SK-N-SH (cell line): ENCODE measurements around the gene MACROD2. TPM values are rescaled to one million over a fixed set of nuclear protein-coding genes. Genes with fewer than 3 reads are reported as not detected.

Experiments used
- CTCF ChIA-PET: fragments of 300-600, 350-600 bp; formaldehyde crosslinking; extraction: SDS; loops from one replicate; lab custom pipeline; 2021; lab: Yijun Ruan, JAX
- POLR2A ChIA-PET: fragments of 350-600 bp; sonication (Branson Sonifier 250); formaldehyde crosslinking; extraction: SDS; loops from one replicate; lab custom pipeline; 2020; ENCODE audit warnings: antibody characterized with exemption, inconsistent platforms; lab: Yijun Ruan, JAX
- DNase-seq: peaks from one replicate; pipeline ENCODE4 v3.0.0; 2012
- H2AFZ ChIP-seq: fragments of 200-600 bp; sonication (generic); 2 replicates; pipeline ENCODE4 v1.8.1; 2016; ENCODE audit warnings: antibody characterized with exemption, mild to moderate bottlenecking, low read depth
- H3F3A ChIP-seq: fragments of 200-600 bp; sonication (generic); replicated peaks from 2 replicates; pipeline ENCODE3; 2016; ENCODE audit warnings: antibody characterized with exemption, mild to moderate bottlenecking; ENCODE audit not compliant: insufficient read depth
- H3K27ac ChIP-seq, 2 experiments: fragments of 200-500 bp in 1 of 2; fragments of 200-600 bp in 1 of 2; sonication (Bioruptor generic) in 1 of 2; sonication (generic), shearing (Covaris generic) in 1 of 2; 2 replicates each; pipeline versions ENCODE4 v1.5.1 to v1.6.1; 2014 to 2016; ENCODE audit warnings: low read depth in 2 of 2, inconsistent platforms in 1 of 2, low read length in 1 of 2, mild to moderate bottlenecking in 1 of 2, mixed read lengths in 1 of 2
- H3K27me3 ChIP-seq: fragments of 200-600 bp; sonication (generic), shearing (Covaris generic); 2 replicates; pipeline ENCODE4 v1.6.1; 2016; ENCODE audit warnings: mixed run types; ENCODE audit not compliant: insufficient read depth
- H3K36me3 ChIP-seq, 2 experiments: fragments of 200-500 bp in 1 of 2; fragments of 200-600 bp in 1 of 2; sonication (Bioruptor generic) in 1 of 2; sonication (generic) in 1 of 2; replicated peaks in 1 of 2; 2 replicates each; pipeline versions ENCODE3 to v1.5.1; 2014 to 2016; ENCODE audit warnings: low read length in 1 of 2, mild to moderate bottlenecking in 1 of 2; ENCODE audit not compliant: insufficient read depth in 2 of 2, control insufficient read depth in 1 of 2
- H3K4me1 ChIP-seq, 2 experiments: fragments of 200-500 bp in 1 of 2; fragments of 200-600 bp in 1 of 2; sonication (Bioruptor generic) in 1 of 2; sonication (generic), shearing (Covaris generic) in 1 of 2; 2 replicates each; pipeline versions ENCODE4 v1.5.1 to v1.6.1; 2014 to 2016; ENCODE audit warnings: low read depth in 1 of 2, low read length in 1 of 2, mixed run types in 1 of 2; ENCODE audit not compliant: insufficient read depth in 2 of 2, control insufficient read depth in 1 of 2
- H3K4me2 ChIP-seq: fragments of 200-600 bp; sonication (generic), shearing (Covaris generic); 2 replicates; pipeline ENCODE4 v1.6.1; 2017; ENCODE audit warnings: mixed run types
- H3K4me3 ChIP-seq, 2 experiments: fragments of 200-500 bp in 1 of 2; fragments of 200-600 bp in 1 of 2; sonication (Bioruptor generic) in 1 of 2; sonication (generic), shearing (Covaris generic) in 1 of 2; 2 replicates each; pipeline versions ENCODE4 v1.5.1 to v1.8.1; 2014 to 2016; ENCODE audit warnings: low read depth in 2 of 2, inconsistent platforms in 1 of 2, low read length in 1 of 2, mild to moderate bottlenecking in 1 of 2, mixed read lengths in 1 of 2, moderate library complexity in 1 of 2
- H3K79me2 ChIP-seq: fragments of 200-600 bp; sonication (generic); 2 replicates; pipeline ENCODE4 v1.8.1; 2017; ENCODE audit warnings: mild to moderate bottlenecking; ENCODE audit not compliant: insufficient read depth
- H3K9ac ChIP-seq: fragments of 200-600 bp; sonication (generic); 2 replicates; pipeline ENCODE4 v1.6.1; 2017; ENCODE audit warnings: mixed run types
- H3K9me2 ChIP-seq: fragments of 200-600 bp; sonication (generic); 2 replicates; pipeline ENCODE4 v1.6.1; 2017; ENCODE audit warnings: mixed run types
- H3K9me3 ChIP-seq: fragments of 200-600 bp; sonication (generic); 2 replicates; pipeline ENCODE4 v1.6.1; 2017; ENCODE audit warnings: mixed run types, mild to moderate bottlenecking, moderate library complexity
- H4K20me1 ChIP-seq: fragments of 200-600 bp; sonication (generic); 2 replicates; pipeline ENCODE4 v1.6.1; 2017; ENCODE audit warnings: mild to moderate bottlenecking, mixed run types; ENCODE audit not compliant: insufficient read depth
- EZH2phosphoT487 ChIP-seq: fragments of 200-600 bp; sonication (generic); IDR thresholded peaks from 2 replicates; pipeline ENCODE4 v1.6.1; 2017; ENCODE audit warnings: low read depth, mixed run types, mild to moderate bottlenecking, antibody characterized with exemption, moderate library complexity, borderline replicate concordance
- FOXJ3 ChIP-seq: sonication (generic); formaldehyde crosslinking; IDR thresholded peaks from 2 replicates; pipeline ENCODE4 v1.5.1; 2020; ENCODE audit warnings: mild to moderate bottlenecking, missing genetic modification reagents
- FOXM1 ChIP-seq: IDR thresholded peaks from 2 replicates; pipeline ENCODE4 v1.4.0; 2012; ENCODE audit warnings: low read depth, mild to moderate bottlenecking
- GABPA ChIP-seq: IDR thresholded peaks from 2 replicates; pipeline ENCODE4 v1.4.0; 2012; ENCODE audit warnings: low read depth, mild to moderate bottlenecking
- NRF1 ChIP-seq: IDR thresholded peaks from 2 replicates; pipeline ENCODE4 v1.6.1; 2012; ENCODE audit warnings: low read depth, mild to moderate bottlenecking, low read length
- POLR2AphosphoS5 ChIP-seq: IDR thresholded peaks from 2 replicates; pipeline ENCODE4 v1.6.1; 2012; ENCODE audit warnings: low read depth, low read length
- RCOR1 ChIP-seq: fragments of 150-350 bp; IDR thresholded peaks from 2 replicates; pipeline ENCODE4 v1.6.1; 2017; ENCODE audit warnings: antibody characterized with exemption, low read length
- REST ChIP-seq: IDR thresholded peaks from 2 replicates; pipeline ENCODE4 v1.6.1; 2012; ENCODE audit warnings: mild to moderate bottlenecking, low read depth, low read length, moderate library complexity
- TAF1 ChIP-seq: IDR thresholded peaks from 2 replicates; pipeline ENCODE4 v1.6.1; 2012; ENCODE audit warnings: low read depth, mild to moderate bottlenecking, low read length, moderate library complexity, borderline replicate concordance
- TCF12 ChIP-seq: IDR thresholded peaks from 2 replicates; pipeline ENCODE4 v1.4.0; 2012
- WGBS: methylation state at CpG from one replicate; pipeline ENCODE4 v1.1.6; 2017; ENCODE audit warnings: low lambda C conversion rate; 5-methylcytosine and 5-hydroxymethylcytosine counted together
- polyA plus RNA-seq, 3 experiments: library from polyadenylated mRNA; depleted of rRNA; stranded (reverse); fragments of >200 nt; gene quantifications; 2 replicates each; pipeline ENCODE4 v1.2.3, GENCODE V29; 2012
- TF ChIP-seq, protein P1 (sequence below): IDR thresholded peaks from 2 replicates; pipeline ENCODE4 v1.4.0; 2012; ENCODE audit warnings: low read depth
- TF ChIP-seq, protein P2 (sequence below): IDR thresholded peaks from 2 replicates; pipeline ENCODE4 v1.4.0; 2012; ENCODE audit warnings: low read depth, borderline replicate concordance

Gene MACROD2
- polyA plus RNA-seq, 1 of the 3 experiments (the other 2 are of a cell fraction) = 0.33 TPM

DNA sequence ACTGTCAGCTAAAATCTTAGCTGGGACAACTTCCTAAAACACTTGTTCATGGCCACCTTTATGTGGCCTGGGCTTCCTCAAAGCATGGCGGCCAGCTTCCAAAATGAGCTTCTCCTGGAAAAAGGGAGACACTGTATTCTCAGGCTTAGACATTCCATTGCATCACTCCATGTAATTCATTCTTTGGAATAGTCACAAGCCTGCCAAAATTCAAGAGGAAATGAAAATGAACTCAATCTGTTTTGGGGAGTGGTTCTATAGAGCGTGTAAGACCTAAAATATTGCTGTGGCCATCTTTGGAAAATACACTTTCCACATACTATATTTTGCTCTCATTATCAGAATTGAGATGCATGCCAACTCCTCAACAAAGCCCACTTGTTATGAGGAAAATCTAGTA, 1890.9 kb downstream of the MACROD2 start (continued):
- TF ChIP-seq, protein P1, sequence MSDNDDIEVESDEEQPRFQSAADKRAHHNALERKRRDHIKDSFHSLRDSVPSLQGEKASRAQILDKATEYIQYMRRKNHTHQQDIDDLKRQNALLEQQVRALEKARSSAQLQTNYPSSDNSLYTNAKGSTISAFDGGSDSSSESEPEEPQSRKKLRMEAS = no peak
- no peak for TF ChIP-seq POLR2AphosphoS5
- TF ChIP-seq, protein P2, sequence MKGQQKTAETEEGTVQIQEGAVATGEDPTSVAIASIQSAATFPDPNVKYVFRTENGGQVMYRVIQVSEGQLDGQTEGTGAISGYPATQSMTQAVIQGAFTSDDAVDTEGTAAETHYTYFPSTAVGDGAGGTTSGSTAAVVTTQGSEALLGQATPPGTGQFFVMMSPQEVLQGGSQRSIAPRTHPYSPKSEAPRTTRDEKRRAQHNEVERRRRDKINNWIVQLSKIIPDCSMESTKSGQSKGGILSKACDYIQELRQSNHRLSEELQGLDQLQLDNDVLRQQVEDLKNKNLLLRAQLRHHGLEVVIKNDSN = no peak
- TF ChIP-seq EZH2phosphoT487 = no peak
- TF ChIP-seq TAF1 = no peak

- Histone ChIP-seq H3K9me2 (no peaks in the 10 kb centered on the region), H3K4me3 (no peak overlapping the region), H3K4me2 (no peak overlapping the region), H3K79me2 (no peaks in the 10 kb centered on the region), H3F3A (no peaks in the 10 kb centered on the region), H2AFZ (no peak overlapping the region), H3K36me3 (no peaks in the 10 kb centered on the region), H3K9ac (no peak overlapping the region), H3K27ac (no peak overlapping the region), H3K9me3 (no peaks in the 10 kb centered on the region), H3K27me3 (no peaks in the 10 kb centered on the region), H4K20me1 (no peaks in the 10 kb centered on the region), H3K4me1 (peaks cover 0 to 3% of the 10 kb centered on the region in 2 experiments; a peak in 1 of 4 replicates)
- DNase-seq = no peak
- TF ChIP-seq RCOR1 = no peak
- TF ChIP-seq NRF1 = no peak
- no peak for TF ChIP-seq GABPA
- no peak for TF ChIP-seq FOXM1
- TF ChIP-seq, protein P2 = no peak
- no peak for TF ChIP-seq FOXJ3 (CRISPR knock-in tag)
- no peak for TF ChIP-seq TCF12
- no peak for TF ChIP-seq REST
- no peak for TF ChIP-seq TAF1
- WGBS = 42% methylated on average over 2 of the region's 2 CpGs
- ChIA-PET POLR2A (no interaction called here), CTCF (no interaction called here)
Measured at GRCh38 chr20:15887387-15887786, 1892.1 kb downstream of the MACROD2 start.
